ENCODE data around the gene TTC19.

GRCh38 chr17:16061631-16062030 lies 62.0 kb downstream of the TTC19 start:
- TF ChIP-seq CTCF (IDR thresholded peaks at IDR 0.05) (no peak), POLR2A (IDR thresholded peaks at IDR 0.05) (no peak)

Data from Peyer's patch (tissue), 4 donors.